Measurements from ENCODE around the gene WASL.
A peak's percentile ranks its signal among the peaks of the same experiment; 100 is the strongest.
"Not testable (repeated sequence)": the region's sequence is repeated elsewhere in the genome, so short reads cannot be mapped to it uniquely, and the experiment has no call there.

Gene WASL

GRCh38 chr7:123787220-123788007 is 38.6 kb upstream of the WASL start:
- Histone ChIP-seq H3K4me1 (ENCODE audit: insufficient read depth, low read length) (peaks cover 6% of the 10 kb centered on the region; the same call in 1 of the 2 replicates), H3K27ac (ENCODE audit: low read length) (no peak overlapping the region), H3K9ac (ENCODE audit: low read depth, low read length) (no peak overlapping the region), H3K9me3 (ENCODE audit: insufficient read depth, low read depth, low read length) (no peaks in the 10 kb centered on the region), H3K4me3 (ENCODE audit: low read length) (no peak overlapping the region), H3K27me3 (ENCODE audit: insufficient read depth, low read length) (no peaks in the 10 kb centered on the region), H3K36me3 (ENCODE audit: insufficient read depth, low read depth, low read length) (no peaks in the 10 kb centered on the region)

GRCh38 chr7:123784263-123784662 is 35.5 kb upstream of the WASL start:
- Histone ChIP-seq H3K4me3 (ENCODE audit: low read length) (no peak overlapping the region), H3K9ac (ENCODE audit: low read depth, low read length) (no peak overlapping the region), H3K36me3 (ENCODE audit: insufficient read depth, low read depth, low read length) (no peaks in the 10 kb centered on the region), H3K9me3 (ENCODE audit: insufficient read depth, low read depth, low read length) (no peaks in the 10 kb centered on the region), H3K27me3 (ENCODE audit: insufficient read depth, low read length) (no peaks in the 10 kb centered on the region), H3K4me1 (ENCODE audit: insufficient read depth, low read length) (peaks cover 16% of the 10 kb centered on the region), H3K27ac (ENCODE audit: low read length) (no peak overlapping the region)

DNA sequence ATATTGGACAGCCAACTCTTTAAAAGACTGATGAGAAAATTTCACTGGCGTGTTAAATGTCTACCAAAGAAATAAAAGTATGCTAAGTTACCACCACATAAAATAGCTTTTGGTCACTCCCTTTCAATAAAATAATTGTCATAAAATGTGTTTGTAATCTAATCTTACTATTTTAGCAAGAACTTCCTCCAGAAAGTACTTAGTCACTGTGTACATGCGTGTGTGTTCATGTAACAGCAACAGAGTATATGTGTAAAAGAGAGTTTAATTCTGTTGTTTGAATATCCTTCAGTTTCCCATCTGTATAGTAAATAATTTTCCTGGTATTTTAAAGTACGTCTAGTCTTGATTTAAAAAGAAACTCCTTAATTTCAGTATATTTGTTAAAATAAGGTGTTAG is 35.0 kb upstream of the WASL start:
- Histone ChIP-seq H3K36me3 (ENCODE audit: insufficient read depth, low read depth, low read length) (no peaks in the 10 kb centered on the region), H3K4me3 (ENCODE audit: low read length) (no peak overlapping the region), H3K9ac (ENCODE audit: low read depth, low read length) (no peak overlapping the region), H3K9me3 (ENCODE audit: insufficient read depth, low read depth, low read length) (no peaks in the 10 kb centered on the region), H3K27ac (ENCODE audit: low read length) (no peak overlapping the region), H3K4me1 (ENCODE audit: insufficient read depth, low read length) (peaks cover 16% of the 10 kb centered on the region), H3K27me3 (ENCODE audit: insufficient read depth, low read length) (no peaks in the 10 kb centered on the region)

DNA sequence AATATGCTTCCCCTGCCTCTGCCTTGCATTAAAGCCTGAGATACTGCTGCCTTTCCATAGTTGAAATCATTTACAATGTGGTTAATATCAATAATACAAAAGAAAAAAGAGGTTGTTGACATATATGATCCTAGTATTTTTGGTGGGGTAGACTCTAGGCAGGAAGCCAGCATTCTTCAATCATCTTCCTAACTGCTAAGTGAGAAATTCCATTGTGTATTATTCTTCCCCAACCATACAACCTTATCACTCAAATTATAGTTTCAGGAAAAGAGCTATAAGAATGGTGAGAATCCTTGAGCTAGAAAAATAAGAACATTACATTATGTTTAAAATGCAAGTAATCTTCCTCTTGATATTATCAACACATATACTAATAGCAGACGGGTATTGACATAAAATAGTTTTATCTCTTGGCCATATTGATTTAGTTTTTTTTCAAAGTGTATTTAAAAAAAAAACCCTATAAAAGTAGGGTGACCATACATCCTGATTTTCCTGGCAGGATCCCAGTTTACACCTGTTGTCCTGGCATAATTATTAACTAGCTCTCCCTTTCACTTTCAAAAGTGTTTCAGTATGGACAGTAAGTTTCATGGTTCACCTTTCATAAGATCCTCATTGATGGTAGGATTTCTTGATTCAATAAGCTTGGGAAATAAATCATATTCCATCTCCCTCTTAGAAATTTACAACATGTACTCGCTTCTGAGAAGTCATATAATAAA is 33.4 kb upstream of the WASL start:
- H3K36me3 ChIP-seq (ENCODE audit: insufficient read depth, low read depth, low read length) = no peaks in the 10 kb centered on the region
- no peaks in the 10 kb centered on the region for H3K27me3 ChIP-seq (ENCODE audit: insufficient read depth, low read length)
- H3K27ac ChIP-seq (ENCODE audit: low read length) = no peak overlapping the region
- H3K9me3 ChIP-seq (ENCODE audit: insufficient read depth, low read depth, low read length) = no peaks in the 10 kb centered on the region
- H3K9ac ChIP-seq (ENCODE audit: low read depth, low read length) = 0 out of 2 replicates have a peak overlapping the region, but pooled peaks have one; percentile 3
- no peak overlapping the region for H3K4me3 ChIP-seq (ENCODE audit: low read length)
- H3K4me1 ChIP-seq (ENCODE audit: insufficient read depth, low read length) = peaks cover 16% of the 10 kb centered on the region

DNA sequence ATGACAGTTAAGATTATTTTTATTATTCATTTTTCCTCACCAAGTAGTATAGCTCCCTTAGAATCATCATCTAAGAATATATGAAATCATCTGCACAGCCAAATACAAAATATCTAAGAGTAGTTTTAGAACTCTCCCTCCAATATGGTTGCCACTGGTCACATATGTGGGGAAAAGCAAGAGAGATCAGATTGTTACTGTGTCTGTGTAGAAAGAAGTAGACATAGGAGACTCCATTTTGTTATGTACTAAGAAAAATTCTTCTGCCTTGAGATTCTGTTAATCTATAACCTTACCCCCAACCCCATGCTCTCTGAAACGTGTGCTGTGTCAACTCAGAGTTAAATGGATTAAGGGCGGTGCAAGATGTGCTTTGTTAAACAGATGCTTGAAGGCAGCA is 31.7 kb upstream of the WASL start:
- H3K27ac ChIP-seq (ENCODE audit: low read length) = peak overlapping the region; percentile 16
- peak overlapping the region; percentile 63 for H3K9ac ChIP-seq (ENCODE audit: low read depth, low read length)
- H3K9me3 ChIP-seq (ENCODE audit: insufficient read depth, low read depth, low read length); H3K27me3 ChIP-seq (ENCODE audit: insufficient read depth, low read length); H3K36me3 ChIP-seq (ENCODE audit: insufficient read depth, low read depth, low read length): not testable (repeated sequence)
- peaks cover 16% of the 10 kb centered on the region for H3K4me1 ChIP-seq (ENCODE audit: insufficient read depth, low read length)
- H3K4me3 ChIP-seq (ENCODE audit: low read length) = peak overlapping the region; percentile 12

GRCh38 chr7:123774496-123774895 is 25.7 kb upstream of the WASL start:
- Histone ChIP-seq H3K9me3 (ENCODE audit: insufficient read depth, low read depth, low read length) (no peaks in the 10 kb centered on the region), H3K36me3 (ENCODE audit: insufficient read depth, low read depth, low read length) (no peaks in the 10 kb centered on the region), H3K9ac (ENCODE audit: low read depth, low read length) (no peak overlapping the region), H3K27me3 (ENCODE audit: insufficient read depth, low read length) (no peaks in the 10 kb centered on the region), H3K27ac (ENCODE audit: low read length) (no peak overlapping the region), H3K4me3 (ENCODE audit: low read length) (no peak overlapping the region), H3K4me1 (ENCODE audit: insufficient read depth, low read length) (no peaks in the 10 kb centered on the region; the same call in 1 of the 2 replicates)

DNA sequence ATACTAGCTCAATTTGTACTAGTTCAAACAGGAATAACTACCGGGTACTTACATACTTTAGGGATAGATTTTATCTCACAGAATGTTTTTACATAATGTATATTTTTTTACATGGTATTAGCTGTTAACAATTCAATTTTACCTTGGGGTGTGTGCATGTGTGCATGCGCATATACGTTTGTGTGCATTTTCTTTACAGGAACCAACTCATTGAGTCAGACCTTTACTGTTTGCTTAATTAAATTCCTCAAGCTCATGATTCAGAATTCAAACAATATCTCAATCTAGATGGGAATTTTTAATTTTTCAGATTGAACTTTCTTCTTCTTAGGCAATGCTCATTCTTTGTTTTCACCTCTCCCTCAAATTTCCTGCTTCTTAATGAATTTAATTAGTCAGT is 24.7 kb upstream of the WASL start:
- no peaks in the 10 kb centered on the region for H3K27me3 ChIP-seq (ENCODE audit: insufficient read depth, low read length)
- no peak overlapping the region for H3K9ac ChIP-seq (ENCODE audit: low read depth, low read length)
- no peak overlapping the region for H3K27ac ChIP-seq (ENCODE audit: low read length)
- H3K4me1 ChIP-seq (ENCODE audit: insufficient read depth, low read length) = no peaks in the 10 kb centered on the region; the same call in 1 of the 2 replicates
- no peaks in the 10 kb centered on the region for H3K36me3 ChIP-seq (ENCODE audit: insufficient read depth, low read depth, low read length)
- no peak overlapping the region for H3K4me3 ChIP-seq (ENCODE audit: low read length)
- no peaks in the 10 kb centered on the region for H3K9me3 ChIP-seq (ENCODE audit: insufficient read depth, low read depth, low read length)

DNA sequence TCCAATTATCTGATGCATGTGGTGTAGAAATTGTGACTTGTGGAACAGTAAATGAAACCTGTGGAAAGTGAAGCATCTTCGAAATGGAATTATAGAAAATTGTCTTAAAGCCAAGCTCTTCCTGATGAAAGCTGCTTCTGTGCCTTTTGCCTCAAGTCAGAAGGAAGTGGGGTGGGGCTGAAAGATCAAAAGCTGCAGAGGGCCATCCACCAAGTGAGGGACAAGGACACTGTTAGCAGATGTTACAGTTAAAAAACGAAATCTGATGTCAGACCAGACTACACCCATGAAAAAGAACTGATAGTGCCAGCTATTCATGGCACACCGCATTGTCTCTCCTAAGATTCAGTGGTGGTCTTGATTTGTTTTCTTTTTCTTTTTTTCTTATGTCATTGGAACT is 23.8 kb upstream of the WASL start:
- Histone ChIP-seq H3K27me3 (ENCODE audit: insufficient read depth, low read length) (no peaks in the 10 kb centered on the region), H3K4me3 (ENCODE audit: low read length) (no peak overlapping the region), H3K36me3 (ENCODE audit: insufficient read depth, low read depth, low read length) (no peaks in the 10 kb centered on the region), H3K9ac (ENCODE audit: low read depth, low read length) (no peak overlapping the region), H3K9me3 (ENCODE audit: insufficient read depth, low read depth, low read length) (no peaks in the 10 kb centered on the region), H3K4me1 (ENCODE audit: insufficient read depth, low read length) (peaks cover under 1% of the 10 kb centered on the region; the same call in 1 of the 2 replicates), H3K27ac (ENCODE audit: low read length) (no peak overlapping the region)

DNA sequence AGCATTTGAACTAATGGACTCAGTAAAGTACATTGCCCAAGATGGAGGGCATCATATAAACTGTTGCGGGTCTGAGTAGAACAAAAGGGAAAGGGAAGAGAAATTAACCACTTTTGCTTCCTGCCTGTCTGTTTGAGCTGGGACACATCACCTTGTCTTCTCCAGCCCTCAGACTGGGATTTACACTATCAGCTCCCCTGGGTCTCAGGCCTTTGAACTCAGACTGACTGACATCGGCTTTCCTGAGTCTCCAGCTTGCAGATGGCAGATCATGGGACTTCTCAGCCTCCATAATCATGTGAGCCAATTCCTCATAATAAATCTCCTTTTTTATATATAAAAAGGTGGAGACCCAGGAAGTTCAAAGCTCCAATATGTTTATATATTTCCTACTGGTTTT is 23.0 kb upstream of the WASL start:
- H3K4me3 ChIP-seq (ENCODE audit: low read length) = no peak overlapping the region
- H3K4me1 ChIP-seq (ENCODE audit: insufficient read depth, low read length) = peaks cover 4% of the 10 kb centered on the region; the same call in 1 of the 2 replicates
- H3K9me3 ChIP-seq (ENCODE audit: insufficient read depth, low read depth, low read length) = no peaks in the 10 kb centered on the region
- H3K9ac ChIP-seq (ENCODE audit: low read depth, low read length) = no peak overlapping the region
- no peak overlapping the region for H3K27ac ChIP-seq (ENCODE audit: low read length)
- no peaks in the 10 kb centered on the region for H3K27me3 ChIP-seq (ENCODE audit: insufficient read depth, low read length)
- H3K36me3 ChIP-seq (ENCODE audit: insufficient read depth, low read depth, low read length) = no peaks in the 10 kb centered on the region

DNA sequence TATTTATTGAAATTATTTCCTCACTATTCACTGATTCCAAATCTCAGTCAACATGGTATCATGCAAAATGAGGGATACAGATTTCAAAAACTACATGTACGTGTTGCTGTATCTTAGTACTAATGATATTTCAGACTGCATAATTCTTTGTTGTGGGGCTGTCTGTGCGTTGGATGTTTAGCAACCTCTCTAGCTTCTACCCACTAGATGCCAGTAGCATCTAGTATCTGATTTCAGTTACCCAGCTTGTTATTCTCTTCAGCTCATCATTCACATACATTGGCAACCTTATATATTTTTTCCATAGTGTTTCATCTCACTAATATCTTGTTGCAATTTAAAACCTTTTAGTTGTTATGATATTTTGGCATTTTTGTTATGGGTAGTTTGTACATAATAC is 22.5 kb upstream of the WASL start:
- H3K27ac ChIP-seq (ENCODE audit: low read length) = no peak overlapping the region
- H3K9ac ChIP-seq (ENCODE audit: low read depth, low read length) = no peak overlapping the region
- peaks cover 4% of the 10 kb centered on the region; the same call in 1 of the 2 replicates for H3K4me1 ChIP-seq (ENCODE audit: insufficient read depth, low read length)
- no peaks in the 10 kb centered on the region for H3K27me3 ChIP-seq (ENCODE audit: insufficient read depth, low read length)
- H3K9me3 ChIP-seq (ENCODE audit: insufficient read depth, low read depth, low read length) = no peaks in the 10 kb centered on the region
- no peak overlapping the region for H3K4me3 ChIP-seq (ENCODE audit: low read length)
- no peaks in the 10 kb centered on the region for H3K36me3 ChIP-seq (ENCODE audit: insufficient read depth, low read depth, low read length)

GRCh38 chr7:123770378-123770777 is 21.6 kb upstream of the WASL start:
- Histone ChIP-seq H3K27me3 (ENCODE audit: insufficient read depth, low read length) (no peaks in the 10 kb centered on the region), H3K36me3 (ENCODE audit: insufficient read depth, low read depth, low read length) (no peaks in the 10 kb centered on the region), H3K9me3 (ENCODE audit: insufficient read depth, low read depth, low read length) (no peaks in the 10 kb centered on the region), H3K4me3 (ENCODE audit: low read length) (no peak overlapping the region), H3K9ac (ENCODE audit: low read depth, low read length) (no peak overlapping the region), H3K27ac (ENCODE audit: low read length) (no peak overlapping the region), H3K4me1 (ENCODE audit: insufficient read depth, low read length) (peaks cover 4% of the 10 kb centered on the region; the same call in 1 of the 2 replicates)

DNA sequence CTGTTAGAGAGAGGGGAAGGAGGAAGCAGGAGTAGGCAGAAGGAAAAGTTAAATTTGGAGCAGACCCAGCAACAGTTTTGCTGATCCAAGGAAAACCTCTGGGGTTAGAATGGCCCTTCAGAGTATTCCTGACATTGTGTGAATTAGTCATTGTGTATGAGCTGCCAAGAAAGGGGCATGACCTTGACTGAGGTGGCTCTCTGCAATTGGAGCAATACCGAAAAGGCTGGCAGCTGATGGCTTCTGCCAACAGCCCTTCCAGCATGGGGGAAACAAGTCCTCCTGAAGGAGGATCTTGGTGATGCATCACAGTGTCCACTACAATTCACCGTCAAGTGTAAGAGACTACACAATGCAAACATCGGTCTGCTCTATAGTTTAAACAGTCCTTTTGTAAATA is 20.6 kb upstream of the WASL start:
- no peak overlapping the region for H3K27ac ChIP-seq (ENCODE audit: low read length)
- no peaks in the 10 kb centered on the region for H3K36me3 ChIP-seq (ENCODE audit: insufficient read depth, low read depth, low read length)
- H3K9me3 ChIP-seq (ENCODE audit: insufficient read depth, low read depth, low read length) = no peaks in the 10 kb centered on the region
- no peak overlapping the region for H3K4me3 ChIP-seq (ENCODE audit: low read length)
- no peak overlapping the region for H3K9ac ChIP-seq (ENCODE audit: low read depth, low read length)
- no peaks in the 10 kb centered on the region for H3K27me3 ChIP-seq (ENCODE audit: insufficient read depth, low read length)
- peaks cover 4% of the 10 kb centered on the region; the same call in 1 of the 2 replicates for H3K4me1 ChIP-seq (ENCODE audit: insufficient read depth, low read length)
